ENCODE data around the gene NFKBIZ.

Gene NFKBIZ

GRCh38 chr3:101848754-101849713 is at the start of gene NFKBIZ:
Gene NFKBIZ (plus strand): TSS chr3:101849514. CDS start chr3:101849629, 115 bp downstream.
- in situ Hi-C loops (cut with MboI; ENCODE audit: low sequenced_read_pairs), result no loop called here

- in situ Hi-C loops (cut with MboI; ENCODE audit: low sequenced_read_pairs), result loop anchor here (25.0 kb wide), 1 partner anchor 436 kb away; no protein-coding TSS in a partner anchor
Measured at GRCh38 chr3:101801174-101801573, 48.1 kb upstream of the NFKBIZ start.

- in situ Hi-C loops (cut with MboI; ENCODE audit: low sequenced_read_pairs), result loop anchor here (25.0 kb wide), 1 partner anchor 435 kb away; no protein-coding TSS in a partner anchor
Measured at GRCh38 chr3:101802179-101802578, 47.1 kb upstream of the NFKBIZ start.

GRCh38 chr3:101803173-101803782 is 46.0 kb upstream of the NFKBIZ start:
- in situ Hi-C loops (cut with MboI; ENCODE audit: low sequenced_read_pairs), result loop anchor here (25.0 kb wide), 1 partner anchor 434 kb away; no protein-coding TSS in a partner anchor

GRCh38 chr3:101803939-101804338 is 45.4 kb upstream of the NFKBIZ start:
- in situ Hi-C loops (cut with MboI; ENCODE audit: low sequenced_read_pairs), result loop anchor here (25.0 kb wide), 1 partner anchor 433 kb away; no protein-coding TSS in a partner anchor

GRCh38 chr3:101806491-101806890 is 42.8 kb upstream of the NFKBIZ start:
- in situ Hi-C loops (cut with MboI; ENCODE audit: low sequenced_read_pairs), result loop anchor here (25.0 kb wide), 1 partner anchor 431 kb away; no protein-coding TSS in a partner anchor

GRCh38 chr3:101807888-101808287 is 41.4 kb upstream of the NFKBIZ start:
- in situ Hi-C loops (cut with MboI; ENCODE audit: low sequenced_read_pairs), result loop anchor here (25.0 kb wide), 1 partner anchor 429 kb away; no protein-coding TSS in a partner anchor

GRCh38 chr3:101809178-101810021 is 39.9 kb upstream of the NFKBIZ start:
- in situ Hi-C loops (cut with MboI; ENCODE audit: low sequenced_read_pairs), result loop anchor here (25.0 kb wide), 1 partner anchor 428 kb away; no protein-coding TSS in a partner anchor

- in situ Hi-C loops (cut with MboI; ENCODE audit: low sequenced_read_pairs), result loop anchor here (25.0 kb wide), 1 partner anchor 427 kb away; no protein-coding TSS in a partner anchor
Measured at GRCh38 chr3:101810022-101810418, 39.3 kb upstream of the NFKBIZ start.

- in situ Hi-C loops (cut with MboI; ENCODE audit: low sequenced_read_pairs), result loop anchor here (25.0 kb wide), 1 partner anchor 425 kb away; no protein-coding TSS in a partner anchor
Measured at GRCh38 chr3:101811875-101812274, 37.4 kb upstream of the NFKBIZ start.

GRCh38 chr3:101812895-101813294 is 36.4 kb upstream of the NFKBIZ start:
- in situ Hi-C loops (cut with MboI; ENCODE audit: low sequenced_read_pairs), result loop anchor here (25.0 kb wide), 1 partner anchor 424 kb away; no protein-coding TSS in a partner anchor

- in situ Hi-C loops (cut with MboI; ENCODE audit: low sequenced_read_pairs), result loop anchor here (25.0 kb wide), 1 partner anchor 423 kb away; no protein-coding TSS in a partner anchor
Measured at GRCh38 chr3:101813817-101814440, 35.4 kb upstream of the NFKBIZ start.

- in situ Hi-C loops (cut with MboI; ENCODE audit: low sequenced_read_pairs), result loop anchor here (25.0 kb wide), 1 partner anchor 422 kb away; no protein-coding TSS in a partner anchor
Measured at GRCh38 chr3:101814835-101815234, 34.5 kb upstream of the NFKBIZ start.

GRCh38 chr3:101816215-101817149 is 32.8 kb upstream of the NFKBIZ start:
- in situ Hi-C loops (cut with MboI; ENCODE audit: low sequenced_read_pairs), result loop anchor here (25.0 kb wide), 1 partner anchor 421 kb away; no protein-coding TSS in a partner anchor

- in situ Hi-C loops (cut with MboI; ENCODE audit: low sequenced_read_pairs), result loop anchor here (25.0 kb wide), 1 partner anchor 419 kb away; no protein-coding TSS in a partner anchor
Measured at GRCh38 chr3:101817992-101818391, 31.3 kb upstream of the NFKBIZ start.

- in situ Hi-C loops (cut with MboI; ENCODE audit: low sequenced_read_pairs), result loop anchor here (25.0 kb wide), 1 partner anchor 418 kb away; no protein-coding TSS in a partner anchor
Measured at GRCh38 chr3:101819649-101820206, 29.6 kb upstream of the NFKBIZ start.

GRCh38 chr3:101821503-101821902 is 27.8 kb upstream of the NFKBIZ start:
- in situ Hi-C loops (cut with MboI; ENCODE audit: low sequenced_read_pairs), result loop anchor here (25.0 kb wide), 1 partner anchor 416 kb away; no protein-coding TSS in a partner anchor

- in situ Hi-C loops (cut with MboI; ENCODE audit: low sequenced_read_pairs), result loop anchor here (25.0 kb wide), 1 partner anchor 414 kb away; no protein-coding TSS in a partner anchor
Measured at GRCh38 chr3:101823525-101823924, 25.8 kb upstream of the NFKBIZ start.

Measured in HL-60/S4 treated with phorbol 12-myristate 13-acetate at 8.2 ng/mL for 4 days and 3 days (cell line).